GM12891 (cell line): Measurements from ENCODE around the gene CASP4.

Experiments
- PAX5 ChIP-seq: IDR thresholded peaks from 2 replicates; pipeline ENCODE4 v1.6.1; 2011; ENCODE audit warnings: low read length, moderate library complexity, mild to moderate bottlenecking; ENCODE audit not compliant: insufficient read depth, severe bottlenecking
- POLR2A ChIP-seq: IDR thresholded peaks from 2 replicates; pipeline ENCODE4 v1.6.1; 2011; ENCODE audit warnings: low read depth, low read length, control low read depth
- POLR2AphosphoS5 ChIP-seq: IDR thresholded peaks from 2 replicates; pipeline ENCODE4 v1.6.1; 2011; ENCODE audit warnings: low read depth, low read length, control low read depth
- POU2F2 ChIP-seq: IDR thresholded peaks from 2 replicates; pipeline ENCODE4 v1.6.1; 2011; ENCODE audit warnings: low read depth, mild to moderate bottlenecking, control low read depth, low read length, moderate library complexity
- SPI1 ChIP-seq: IDR thresholded peaks from 2 replicates; pipeline ENCODE4 v1.6.1; 2011; ENCODE audit warnings: low read depth, low read length, control low read depth
- TAF1 ChIP-seq: IDR thresholded peaks from 2 replicates; pipeline ENCODE4 v1.6.1; 2011; ENCODE audit warnings: low read depth, low read length, control low read depth

GRCh38 chr11:104999721-105000120 is 31.3 kb upstream of the CASP4 start:
- TF ChIP-seq POLR2A (no peak), SPI1 (no peak), TAF1 (no peak), POLR2AphosphoS5 (no peak), PAX5 (no peak), POU2F2 (no peak)
